BE2C (cell line): ENCODE measurements around the gene EIF2B4.
"Not testable (repeated sequence)": the region's sequence is repeated elsewhere in the genome, so short reads cannot be mapped to it uniquely, and the experiment has no call there.

Source experiments
- DNase-seq: peaks from one replicate; pipeline ENCODE4 v3.0.0-alpha.2; 2020
- H3K27me3 ChIP-seq: fragments of 250-450 bp; sonication (Bioruptor Pico); 2 replicates; pipeline ENCODE4 v1.5.1; 2020; ENCODE audit warnings: mild to moderate bottlenecking
- H3K36me3 ChIP-seq: fragments of 250-450 bp; sonication (Bioruptor Pico); 2 replicates; pipeline ENCODE4 v1.5.1; 2020; ENCODE audit warnings: mild to moderate bottlenecking
- H3K4me1 ChIP-seq: fragments of 250-450 bp; sonication (Bioruptor Pico); 2 replicates; pipeline ENCODE4 v1.5.1; 2020
- H3K4me3 ChIP-seq: 2 replicates; pipeline ENCODE4 v1.5.1; 2011; ENCODE audit warnings: low read depth, low read length
- H3K9me3 ChIP-seq: fragments of 250-450 bp; sonication (Bioruptor Pico); 2 replicates; pipeline ENCODE4 v1.5.1; 2020
- CTCF ChIP-seq: IDR thresholded peaks from 2 replicates; pipeline ENCODE4 v1.5.1; 2012; ENCODE audit warnings: mild to moderate bottlenecking, low read depth, low read length

Gene EIF2B4

GRCh38 chr2:27362678-27363420 lies 7.3 kb downstream of the EIF2B4 start:
- peaks cover 45% of the 10 kb centered on the region for H3K36me3 ChIP-seq
- TF ChIP-seq CTCF: no peak

GRCh38 chr2:27356382-27357181 lies 13.6 kb downstream of the EIF2B4 start, which contains the start of gene GTF3C2:
GTF3C2 (minus strand) TSS chr2:27356764; CDS start chr2:27343554, 13,210 bp downstream.
- H3K4me1 ChIP-seq: no peaks in the 10 kb centered on the region
- H3K36me3 ChIP-seq: no peaks in the 10 kb centered on the region; the same call in 1 of the 2 replicates
- no peaks in the 10 kb centered on the region for H3K9me3 ChIP-seq
- H3K27me3 ChIP-seq: no peaks in the 10 kb centered on the region
- H3K4me3 ChIP-seq: peak within 1 kb of the TSS; percentile 97
- no peak for TF ChIP-seq CTCF
- DNase-seq: peak; percentile 97

More at GRCh38 chr2:27362678-27363420, 7.3 kb downstream of the EIF2B4 start:
- DNase-seq: no peak
- no peaks in the 10 kb centered on the region for H3K9me3 ChIP-seq
- no peaks in the 10 kb centered on the region for H3K27me3 ChIP-seq
- no peak overlapping the region for H3K4me3 ChIP-seq
- H3K4me1 ChIP-seq: no peaks in the 10 kb centered on the region

GRCh38 chr2:27356056-27356381 lies 14.1 kb downstream of the EIF2B4 start:
- no peaks in the 10 kb centered on the region for H3K4me1 ChIP-seq
- no peaks in the 10 kb centered on the region for H3K27me3 ChIP-seq
- peak; percentile 60 for DNase-seq
- peak overlapping the region; percentile 97 for H3K4me3 ChIP-seq
- no peaks in the 10 kb centered on the region for H3K9me3 ChIP-seq
- TF ChIP-seq CTCF: no peak
- H3K36me3 ChIP-seq: no peaks in the 10 kb centered on the region; the same call in 1 of the 2 replicates

GRCh38 chr2:27354597-27354927 lies 15.6 kb downstream of the EIF2B4 start:
- Histone ChIP-seq H3K4me3 (no peak overlapping the region), H3K36me3 (peaks cover 3% of the 10 kb centered on the region; the same call in 1 of the 2 replicates), H3K4me1 (no peaks in the 10 kb centered on the region), H3K9me3 (no peaks in the 10 kb centered on the region), H3K27me3 (no peaks in the 10 kb centered on the region)
- DNase-seq: no peak
- TF ChIP-seq CTCF: no peak

- no peaks in the 10 kb centered on the region for H3K9me3 ChIP-seq
- H3K4me3 ChIP-seq: no peak overlapping the region
- peaks cover 3% of the 10 kb centered on the region; the same call in 1 of the 2 replicates for H3K36me3 ChIP-seq
- H3K27me3 ChIP-seq: no peaks in the 10 kb centered on the region
- TF ChIP-seq CTCF: no peak
- DNase-seq: no peak
- no peaks in the 10 kb centered on the region for H3K4me1 ChIP-seq
Observed at GRCh38 chr2:27353762-27354596, 16.2 kb downstream of the EIF2B4 start.

GRCh38 chr2:27353386-27353761 lies 16.8 kb downstream of the EIF2B4 start:
- not testable (repeated sequence) for H3K4me3 ChIP-seq, H3K4me1 ChIP-seq, DNase-seq, H3K9me3 ChIP-seq, H3K27me3 ChIP-seq, H3K36me3 ChIP-seq
